Epithelial cell of proximal tubule (primary cell): ENCODE results near the gene FMNL2. TPM values are rescaled to one million over a fixed set of nuclear protein-coding genes. Genes with fewer than 3 reads are reported as not detected.
"Not testable (repeated sequence)": the region's sequence is repeated elsewhere in the genome, so short reads cannot be mapped to it uniquely, and the experiment has no call there.

Source experiments
- DNase-seq: peaks from one replicate; pipeline ENCODE4 v3.0.0-alpha.2; 2011; ENCODE audit warnings: low read depth
- H3K4me3 ChIP-seq: 2 replicates; pipeline ENCODE4 v1.5.1; 2011; ENCODE audit warnings: low read depth, mild to moderate bottlenecking, low read length
- total RNA-seq: library from RNA; depleted of rRNA; stranded (reverse); fragments of >200 nt; gene quantifications from 2 replicates; pipeline ENCODE4 v1.2.3, GENCODE V29; 2015
- TF ChIP-seq, protein P1 (sequence below): conservative IDR thresholded peaks from 2 replicates; pipeline ENCODE4 v1.5.1; 2012; ENCODE audit warnings: low read depth, mild to moderate bottlenecking, low read length

The FMNL2 gene
- total RNA-seq, 1 donor from 2014 or later, result 29.7 TPM

DNA sequence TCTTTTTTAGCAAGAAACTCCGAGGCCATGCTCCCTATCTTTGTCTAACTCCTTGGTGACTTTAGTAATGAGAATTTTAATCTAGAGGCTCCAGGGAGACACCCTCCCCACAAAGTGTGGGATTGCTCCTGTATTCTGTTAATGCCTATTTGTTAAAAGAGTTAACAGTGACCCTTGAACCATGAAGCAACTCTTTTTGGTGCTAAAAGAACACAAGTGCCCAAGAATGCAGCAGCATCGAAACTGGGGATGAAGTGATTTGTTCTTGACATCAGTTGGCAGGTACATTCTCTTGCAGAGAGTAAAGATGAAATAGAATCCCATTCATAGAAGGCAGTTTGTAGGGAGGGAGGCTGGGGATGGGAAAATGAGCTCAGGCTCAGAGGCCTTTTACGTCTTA is 50.0 kb downstream of the FMNL2 start:
- H3K4me3 ChIP-seq, result no peak overlapping the region
- no peak for DNase-seq
- TF ChIP-seq, protein P1, sequence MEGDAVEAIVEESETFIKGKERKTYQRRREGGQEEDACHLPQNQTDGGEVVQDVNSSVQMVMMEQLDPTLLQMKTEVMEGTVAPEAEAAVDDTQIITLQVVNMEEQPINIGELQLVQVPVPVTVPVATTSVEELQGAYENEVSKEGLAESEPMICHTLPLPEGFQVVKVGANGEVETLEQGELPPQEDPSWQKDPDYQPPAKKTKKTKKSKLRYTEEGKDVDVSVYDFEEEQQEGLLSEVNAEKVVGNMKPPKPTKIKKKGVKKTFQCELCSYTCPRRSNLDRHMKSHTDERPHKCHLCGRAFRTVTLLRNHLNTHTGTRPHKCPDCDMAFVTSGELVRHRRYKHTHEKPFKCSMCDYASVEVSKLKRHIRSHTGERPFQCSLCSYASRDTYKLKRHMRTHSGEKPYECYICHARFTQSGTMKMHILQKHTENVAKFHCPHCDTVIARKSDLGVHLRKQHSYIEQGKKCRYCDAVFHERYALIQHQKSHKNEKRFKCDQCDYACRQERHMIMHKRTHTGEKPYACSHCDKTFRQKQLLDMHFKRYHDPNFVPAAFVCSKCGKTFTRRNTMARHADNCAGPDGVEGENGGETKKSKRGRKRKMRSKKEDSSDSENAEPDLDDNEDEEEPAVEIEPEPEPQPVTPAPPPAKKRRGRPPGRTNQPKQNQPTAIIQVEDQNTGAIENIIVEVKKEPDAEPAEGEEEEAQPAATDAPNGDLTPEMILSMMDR, result no peak

DNA sequence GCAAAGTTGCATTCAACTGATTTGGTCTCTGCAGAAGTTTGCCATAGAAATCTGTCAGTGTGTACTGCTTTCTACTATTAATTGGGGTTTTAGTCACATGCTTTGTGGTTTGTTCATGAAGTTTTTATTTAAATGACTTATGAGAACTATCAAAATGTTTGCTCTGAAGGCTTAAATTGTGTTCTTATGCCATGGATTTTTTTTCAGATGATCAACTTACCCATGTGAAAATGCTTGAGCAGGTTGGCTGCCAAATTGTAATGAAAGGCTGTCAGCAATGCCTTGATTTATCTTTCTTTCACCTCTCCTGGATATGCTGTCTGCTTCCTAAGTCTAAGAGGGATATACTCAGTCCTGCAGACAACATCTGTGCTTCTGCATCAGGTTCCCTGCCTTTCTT is 50.7 kb downstream of the FMNL2 start:
- DNase-seq, result no peak
- TF ChIP-seq, protein P1, result no peak
- peak overlapping the region; percentile 30 for H3K4me3 ChIP-seq

DNA sequence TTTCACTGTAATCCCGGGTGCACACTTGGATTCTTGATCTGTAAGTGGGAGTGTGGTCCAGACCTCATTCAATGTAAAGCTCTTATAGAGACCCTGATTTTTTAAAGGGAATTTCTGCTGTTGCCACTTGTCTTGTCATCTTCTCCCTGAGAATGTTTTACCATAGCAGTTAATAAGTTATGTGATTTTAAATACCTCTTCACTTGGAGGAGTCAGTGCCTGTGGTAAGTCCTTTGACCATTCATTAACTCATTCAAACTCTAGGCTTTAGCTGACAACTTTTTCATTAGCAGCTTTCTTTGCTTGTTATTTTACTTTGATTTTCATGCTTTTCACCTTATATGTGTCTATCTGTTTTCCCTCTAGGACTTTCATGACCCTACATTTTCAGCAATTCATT is 51.3 kb downstream of the FMNL2 start:
- DNase-seq, result no peak
- peak overlapping the region; percentile 30 for H3K4me3 ChIP-seq
- TF ChIP-seq, protein P1, result no peak

DNA sequence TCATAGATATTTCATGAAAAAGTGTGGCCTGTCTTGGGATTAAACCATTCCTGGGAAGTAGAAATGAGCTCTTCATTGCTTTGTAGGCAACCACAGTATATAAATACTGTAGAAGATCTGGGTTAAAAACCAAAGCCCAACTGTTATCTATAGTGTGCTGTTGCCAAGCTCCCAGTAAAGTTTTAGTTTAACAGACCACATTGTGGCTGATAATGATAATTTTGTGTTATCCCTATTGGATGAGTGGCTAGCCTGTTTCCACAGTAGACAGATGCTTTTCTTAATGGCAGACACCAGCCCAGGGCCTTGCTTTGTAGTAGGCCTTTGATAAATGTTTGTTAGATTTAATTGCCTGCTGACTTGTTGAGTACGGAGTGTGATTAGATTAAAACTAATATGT is 52.1 kb downstream of the FMNL2 start:
- no peak for DNase-seq

DNA sequence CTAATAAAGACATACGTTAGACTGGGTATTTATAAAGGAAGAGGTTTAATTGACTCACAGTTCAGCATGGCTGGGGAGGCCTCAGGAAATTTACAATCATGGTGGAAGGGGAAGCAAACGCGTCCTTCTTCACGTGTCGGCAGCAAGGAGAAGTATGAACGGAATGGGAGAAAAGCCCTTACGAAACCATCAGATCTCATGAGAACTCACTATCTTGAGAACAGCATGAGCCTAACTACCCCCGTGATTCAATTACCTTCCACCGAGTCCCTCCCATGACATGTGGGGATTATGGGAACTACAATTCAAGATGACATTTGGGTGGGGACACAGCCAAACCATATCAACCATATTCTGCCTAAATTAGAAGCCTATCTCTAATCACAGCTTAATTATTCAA is 53.3 kb downstream of the FMNL2 start:
- H3K4me3 ChIP-seq, DNase-seq: not testable (repeated sequence)

More for the DNA sequence above, 52.1 kb downstream of the FMNL2 start:
- peak overlapping the region; percentile 23 for H3K4me3 ChIP-seq
- TF ChIP-seq, protein P1, result no peak

DNA sequence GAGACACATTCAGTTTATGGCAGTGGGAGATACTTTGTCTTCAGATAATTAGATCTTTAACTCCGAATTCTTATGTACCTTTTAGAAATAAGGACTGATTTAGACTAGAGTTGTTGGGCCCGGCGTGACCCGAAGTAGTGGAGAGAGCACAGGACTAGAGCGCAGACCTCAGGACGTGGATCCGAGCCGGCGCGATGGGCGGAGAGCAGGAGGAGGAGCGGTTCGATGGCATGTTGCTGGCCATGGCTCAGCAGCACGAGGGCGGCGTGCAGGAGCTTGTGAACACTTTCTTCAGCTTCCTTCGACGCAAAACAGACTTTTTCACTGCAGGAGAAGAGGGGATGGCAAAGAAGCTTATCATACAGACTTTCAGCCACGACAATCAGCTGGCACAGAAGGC is 54.5 kb downstream of the FMNL2 start:
- no peak overlapping the region for H3K4me3 ChIP-seq
- no peak for DNase-seq
- TF ChIP-seq, protein P1, result no peak

DNA sequence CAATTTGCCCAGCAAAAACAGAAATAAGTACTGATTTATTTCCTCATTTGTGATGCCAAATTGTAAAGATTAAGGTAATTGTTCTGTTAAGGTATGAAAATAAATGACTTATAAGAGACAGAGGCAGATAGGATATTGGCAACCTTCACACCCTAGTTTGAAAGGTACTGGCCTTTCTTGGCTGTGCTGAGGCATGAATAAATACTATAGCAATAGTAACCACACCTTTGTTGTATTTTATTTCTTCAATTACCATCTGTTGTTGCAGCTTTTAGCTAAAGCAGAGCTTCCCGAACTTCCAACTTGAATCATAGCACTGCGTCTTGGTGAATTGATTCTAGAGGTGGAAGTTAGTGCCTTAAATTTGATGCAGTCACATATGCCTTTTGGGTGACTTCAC is 55.9 kb downstream of the FMNL2 start:
- no peak overlapping the region for H3K4me3 ChIP-seq
- no peak for DNase-seq
- TF ChIP-seq, protein P1, result no peak

DNA sequence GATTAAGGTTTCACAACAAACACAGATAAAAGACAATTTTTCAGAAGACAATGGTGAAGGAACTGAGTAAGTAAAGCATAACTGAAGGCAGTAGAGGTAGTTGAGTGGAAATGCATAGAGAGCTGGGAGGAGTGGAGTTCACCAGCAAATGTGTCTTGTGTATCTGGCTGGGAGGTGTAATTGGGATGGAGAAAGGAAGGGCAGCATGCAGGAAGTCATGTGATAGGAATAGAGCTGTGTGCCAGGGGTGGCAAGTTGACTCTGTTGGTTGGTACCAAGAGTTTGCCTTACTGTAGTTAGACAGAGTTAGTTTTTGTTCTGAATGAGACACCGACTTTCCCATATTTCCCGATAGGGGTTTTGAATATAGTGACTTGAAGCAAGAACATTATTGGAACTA is 56.3 kb downstream of the FMNL2 start:
- TF ChIP-seq, protein P1, result no peak
- DNase-seq, result no peak
- no peak overlapping the region for H3K4me3 ChIP-seq
